GM21576 (cell line): ENCODE measurements around the gene ITGAD.

Experiments
- ATAC-seq: cut with Tn5 transposase; IDR thresholded peaks from one replicate; pipeline ENCODE4 v1.9.1; 2021; ENCODE audit warnings: mild to moderate bottlenecking, moderate library complexity; ENCODE audit not compliant: unreplicated experiment

ITGAD gene

GRCh38 chr16:31458844-31459686 is 65.9 kb downstream of the ITGAD start, which contains the start of gene ARMC5:
TSS of gene ARMC5 (plus strand) at chr16:31459501. CDS start at chr16:31459525, 24 bp downstream.
- ATAC-seq: peak; percentile 70

GRCh38 chr16:31459687-31460581 is 66.8 kb downstream of the ITGAD start:
- peak; percentile 55 for ATAC-seq

GRCh38 chr16:31460582-31461002 is 67.5 kb downstream of the ITGAD start:
- ATAC-seq: no peak

GRCh38 chr16:31461201-31461920 is 68.2 kb downstream of the ITGAD start:
- ATAC-seq: no peak

GRCh38 chr16:31461921-31462804 is 69.0 kb downstream of the ITGAD start:
- ATAC-seq: no peak

- ATAC-seq: no peak
Observed at GRCh38 chr16:31464348-31464769, 71.2 kb downstream of the ITGAD start.

- ATAC-seq: no peak
Observed at GRCh38 chr16:31464781-31465260, 71.7 kb downstream of the ITGAD start.

- no peak for ATAC-seq
Observed at GRCh38 chr16:31465788-31466370, 72.7 kb downstream of the ITGAD start.

- ATAC-seq: no peak
Observed at GRCh38 chr16:31466381-31466841, 73.3 kb downstream of the ITGAD start.

- no peak for ATAC-seq
Observed at GRCh38 chr16:31467151-31467773, 74.1 kb downstream of the ITGAD start.

GRCh38 chr16:31467858-31468257 is 74.7 kb downstream of the ITGAD start:
- no peak for ATAC-seq

- no peak for ATAC-seq
Observed at GRCh38 chr16:31470615-31471014, 77.5 kb downstream of the ITGAD start.

- no peak for ATAC-seq
Observed at GRCh38 chr16:31471241-31471874, 78.2 kb downstream of the ITGAD start.

- ATAC-seq: no peak
Observed at GRCh38 chr16:31471875-31472708, 79.0 kb downstream of the ITGAD start, which contains the start of gene TGFB1I1. TSS of gene TGFB1I1 (plus strand) at chr16:31472152. CDS start at chr16:31472189, 37 bp downstream.

GRCh38 chr16:31472709-31473203 is 79.6 kb downstream of the ITGAD start:
- no peak for ATAC-seq

GRCh38 chr16:31473264-31473984 is 80.3 kb downstream of the ITGAD start:
- ATAC-seq: no peak
